Right ventricle myocardium inferior (tissue), 1 donor: Measurements from ENCODE around the gene ANKS1B. TPM values are rescaled to one million over a fixed set of nuclear protein-coding genes. Genes with fewer than 3 reads are reported as not detected.
A peak's percentile ranks its signal among the peaks of the same experiment; 100 is the strongest.
"Not testable (repeated sequence)": the region's sequence is repeated elsewhere in the genome, so short reads cannot be mapped to it uniquely, and the experiment has no call there.

Source experiments
- ATAC-seq: fragments of 200-7000 bp; cut with Tn5 transposase; one replicate; pipeline ENCODE4 v1.9.1; 2020; ENCODE audit warnings: mild to moderate bottlenecking, moderate library complexity
- DNase-seq: peaks from one replicate; pipeline ENCODE4 v3.0.0; 2021; ENCODE audit errors: missing footprints
- intact Hi-C: fragments of 100-400 bp; cut with DNase I; formaldehyde crosslinking; loops from one replicate; pipeline ENCODE4 v1.11.0; 2022
- total RNA-seq: library from RNA; stranded (reverse); fragmentation: NEBNext Ultra II Directional; extraction: Animal tissue kit (Norgen Biotek cat#: 25700); gene quantifications from one replicate; pipeline ENCODE4 v1.2.1, GENCODE V29; 2021
- donor health status: DM: no; HTN: yes; CAD: no; lungs with severe emphysema.

Gene ANKS1B
- total RNA-seq, 1 donor from 2014 or later: 2.3 TPM

DNA sequence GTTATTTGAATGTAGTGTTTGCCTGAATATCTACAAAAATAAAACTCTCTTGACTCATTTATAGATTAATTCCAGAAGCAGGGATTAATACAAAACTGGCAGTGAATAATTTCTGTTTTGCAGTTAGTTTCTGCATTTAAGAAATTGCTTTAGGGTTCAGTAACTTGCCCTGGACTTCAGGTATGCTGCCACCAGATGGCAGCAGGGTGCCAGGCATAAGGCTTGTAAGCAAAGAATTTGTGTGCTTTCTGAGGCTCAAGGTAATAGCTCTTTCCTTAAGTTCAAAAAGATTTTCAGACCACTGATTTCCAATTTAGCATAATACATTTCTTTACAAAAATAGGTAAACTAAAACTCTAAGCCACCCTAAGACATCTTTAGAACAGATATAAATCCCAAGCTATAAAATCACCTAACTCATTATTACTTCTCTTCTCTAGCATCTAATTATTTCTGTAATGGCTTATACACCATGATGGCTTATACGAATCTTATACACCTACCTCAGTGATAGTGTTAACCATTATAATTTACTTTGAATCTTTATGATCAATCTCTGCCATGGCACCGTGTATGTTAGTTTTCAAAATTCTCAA lies 941.3 kb downstream of the ANKS1B start:
- peak; percentile 74 for DNase-seq
- no peak for ATAC-seq
- intact Hi-C loops: loop anchor here (10.0 kb wide), 1 partner anchor 721 kb away; no protein-coding TSS in a partner anchor

DNA sequence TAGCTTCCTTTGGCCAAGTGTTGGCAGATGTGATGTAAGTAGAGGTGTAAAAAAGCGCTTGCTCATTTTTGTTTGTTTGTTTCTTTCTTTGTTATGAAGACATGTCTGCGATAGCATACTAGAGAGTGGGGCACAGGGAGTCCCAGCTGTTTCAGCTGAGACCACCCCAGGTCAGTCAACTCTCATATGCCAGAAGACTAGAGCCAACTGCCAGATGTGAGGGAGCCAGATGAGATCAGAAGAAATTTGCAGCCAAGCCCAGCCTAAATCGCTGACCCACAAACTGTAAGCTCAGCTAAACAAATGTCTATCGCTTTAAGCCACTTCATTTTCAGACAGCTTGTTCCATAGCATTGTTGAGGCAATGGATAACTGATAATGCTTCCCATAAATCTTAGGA lies 942.5 kb downstream of the ANKS1B start:
- ATAC-seq: no peak
- intact Hi-C loops: loop anchor here (10.0 kb wide), 1 partner anchor 723 kb away; no protein-coding TSS in a partner anchor
- no peak for DNase-seq

DNA sequence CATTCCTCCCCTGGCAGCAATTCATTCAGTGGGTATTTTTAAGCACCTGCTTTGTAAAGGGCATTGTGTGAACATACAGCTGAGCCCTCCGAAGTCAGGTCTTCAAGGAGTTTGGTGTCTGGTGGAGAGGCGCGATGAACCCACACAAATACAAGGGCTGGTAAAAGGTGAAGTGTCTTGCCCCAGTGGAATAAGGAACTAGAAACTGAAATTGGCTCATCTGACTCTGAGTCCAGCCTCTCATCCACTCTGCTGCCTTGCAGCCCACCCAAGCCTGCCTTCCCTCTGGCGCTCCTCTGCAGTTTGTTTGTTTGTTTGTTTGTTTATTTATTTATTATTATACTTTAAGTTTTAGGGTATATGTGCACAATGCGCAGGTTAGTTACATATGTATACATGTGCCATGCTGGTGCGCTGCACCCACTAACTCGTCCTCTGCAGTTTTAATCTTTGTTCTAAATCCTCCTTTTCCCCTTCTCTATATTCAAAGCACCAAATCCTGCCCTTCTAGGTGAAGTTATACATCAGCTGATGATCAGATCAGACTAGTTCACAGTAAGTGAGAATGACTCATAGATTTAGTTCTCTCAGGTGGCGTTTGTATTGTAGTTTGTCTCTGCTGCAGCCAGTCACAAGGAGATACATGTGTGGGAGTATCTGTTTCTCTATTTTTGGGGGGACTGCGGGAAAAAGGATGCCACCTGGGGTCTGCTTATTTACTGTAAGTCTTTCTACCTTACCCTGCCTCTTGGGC lies 945.2 kb downstream of the ANKS1B start:
- intact Hi-C loops: loop anchor here (10.0 kb wide), 1 partner anchor 725 kb away; no protein-coding TSS in a partner anchor
- DNase-seq: no peak
- no peak for ATAC-seq

DNA sequence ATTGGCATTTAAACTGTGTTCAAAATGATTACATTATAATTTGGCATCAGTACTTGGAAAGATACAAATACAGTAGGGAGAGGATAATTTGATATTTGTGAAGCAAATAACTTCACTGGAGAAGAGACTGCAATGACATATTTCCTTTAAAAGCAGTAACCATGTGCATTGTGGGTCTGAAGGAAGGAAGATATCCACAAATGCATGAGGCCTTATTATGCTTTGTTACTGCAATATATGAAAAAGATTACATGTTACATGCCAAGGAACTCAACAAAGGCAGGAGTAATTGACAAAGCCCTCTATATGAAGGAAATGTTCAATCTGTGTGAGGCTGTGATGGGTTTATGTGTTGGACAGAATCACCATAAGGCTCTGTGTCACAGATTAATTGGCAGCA lies 948.2 kb downstream of the ANKS1B start:
- no peak for DNase-seq
- ATAC-seq: no peak
- intact Hi-C loops: no loop called here

DNA sequence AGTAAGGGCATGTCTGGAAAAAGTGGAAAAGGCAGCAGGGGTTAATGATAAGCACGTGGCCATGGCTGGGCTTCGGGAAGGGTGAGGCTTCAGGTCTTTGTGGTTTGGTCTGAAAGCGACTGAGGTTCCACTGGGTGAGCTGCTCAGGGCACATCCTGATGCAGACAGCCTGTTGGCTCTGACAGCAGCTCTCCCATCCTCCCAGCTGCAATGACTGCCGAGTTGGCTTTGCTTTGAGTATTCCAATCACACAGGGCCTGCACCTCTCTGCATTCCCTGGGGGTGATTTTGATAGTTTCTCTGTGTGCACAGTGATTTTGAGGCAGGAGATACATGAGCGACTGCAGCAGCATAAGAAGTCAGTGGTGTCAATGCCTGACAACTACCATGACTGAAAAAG lies 948.9 kb downstream of the ANKS1B start:
- ATAC-seq: no peak
- intact Hi-C loops: no loop called here

DNA sequence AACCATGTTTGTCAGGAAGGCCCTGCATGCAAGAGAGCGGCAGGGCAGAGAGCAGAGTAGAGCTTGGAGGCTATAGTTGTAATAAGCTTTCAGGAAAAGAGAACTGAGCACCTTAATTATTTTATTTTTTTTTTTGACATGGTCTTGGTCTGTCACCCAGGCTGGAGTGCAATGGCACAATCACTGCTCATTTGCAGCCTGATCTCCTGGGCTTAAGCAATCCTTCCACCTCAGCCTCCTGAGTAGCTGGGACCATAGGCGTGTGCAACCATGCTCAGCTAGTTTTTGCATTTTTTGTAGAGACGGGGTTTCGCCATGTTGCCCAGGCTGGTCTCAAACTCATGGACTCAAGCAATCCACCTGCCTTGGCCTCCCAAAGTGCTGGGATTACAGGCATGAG lies 950.5 kb downstream of the ANKS1B start:
- DNase-seq, intact Hi-C loops: not testable (repeated sequence)

More for the DNA sequence above, 948.9 kb downstream of the ANKS1B start:
- no peak for DNase-seq

DNA sequence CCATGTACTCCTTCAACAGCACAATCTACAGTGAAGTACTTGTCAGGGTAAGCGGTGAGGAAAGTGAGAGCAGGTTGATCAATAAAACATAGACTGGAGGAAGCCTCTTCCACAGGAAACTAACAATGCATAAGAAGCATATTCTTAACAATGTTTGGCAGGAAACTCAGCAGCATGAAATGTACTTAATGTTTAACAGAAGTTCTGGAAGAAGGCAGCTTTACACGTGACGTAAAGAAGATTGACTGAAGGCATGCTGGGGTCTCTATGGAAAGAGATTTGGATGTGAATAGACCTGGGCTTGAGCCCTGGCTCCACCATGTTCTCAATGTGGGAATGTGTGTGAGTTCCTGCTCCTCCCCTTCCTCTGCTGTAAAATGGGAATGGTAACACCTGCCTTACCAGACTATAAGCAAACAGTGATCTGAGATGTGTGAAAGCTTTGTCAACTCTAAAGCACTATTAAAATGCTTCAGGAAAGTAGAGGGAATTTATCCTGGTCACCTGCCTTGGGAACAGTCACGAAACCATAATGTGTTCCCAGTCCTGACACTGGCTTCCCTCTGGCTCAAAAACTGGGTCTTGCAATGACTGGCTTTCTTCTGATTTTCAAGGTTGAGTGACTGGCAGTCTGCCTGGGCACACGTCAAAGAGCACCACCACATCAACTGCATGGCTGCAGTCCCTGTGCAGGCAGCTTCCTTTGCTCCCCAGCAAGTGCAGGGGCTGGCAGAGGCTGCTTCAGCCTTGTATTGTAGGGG lies 955.0 kb downstream of the ANKS1B start:
- intact Hi-C loops: no loop called here
- no peak for DNase-seq
- ATAC-seq: no peak

More for the DNA sequence above, 950.5 kb downstream of the ANKS1B start:
- ATAC-seq: not testable (repeated sequence)

DNA sequence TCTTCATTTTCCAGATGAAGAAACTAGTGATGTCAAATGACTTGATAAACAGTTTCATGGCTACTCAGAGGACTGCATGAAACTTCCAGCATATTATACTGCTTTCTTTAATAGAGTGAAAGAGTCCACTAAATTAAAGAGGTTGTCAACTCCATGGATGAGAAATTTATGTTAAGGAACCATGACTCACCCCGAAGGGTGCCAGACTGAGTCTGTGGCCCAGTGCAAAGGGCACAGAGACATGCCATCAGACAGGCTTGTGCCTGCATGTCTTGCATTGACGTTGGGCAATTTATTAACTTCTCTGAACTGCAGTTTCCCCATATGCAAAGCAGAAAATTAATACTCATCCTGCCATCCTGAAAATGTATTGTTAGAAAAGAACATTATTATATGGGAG lies 957.3 kb downstream of the ANKS1B start:
- DNase-seq (no peak), ATAC-seq (no peak)
- intact Hi-C loops: no loop called here

DNA sequence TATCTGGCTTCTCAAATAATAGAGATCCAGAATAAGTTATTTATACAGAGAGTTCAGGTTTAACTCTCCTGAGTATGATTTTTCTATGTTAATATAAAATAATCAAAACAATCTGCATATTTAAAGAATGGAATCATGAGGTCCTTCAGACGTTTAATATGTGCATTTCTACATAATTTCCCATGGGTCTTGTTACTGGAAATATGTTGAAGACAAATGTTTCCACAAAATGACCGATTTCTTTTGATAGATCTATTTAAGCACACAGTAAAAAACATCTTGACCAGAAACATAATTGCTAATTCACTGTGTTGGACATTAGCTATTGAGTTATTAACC lies 957.7 kb downstream of the ANKS1B start:
- DNase-seq (no peak), ATAC-seq (no peak)
- intact Hi-C loops: no loop called here

DNA sequence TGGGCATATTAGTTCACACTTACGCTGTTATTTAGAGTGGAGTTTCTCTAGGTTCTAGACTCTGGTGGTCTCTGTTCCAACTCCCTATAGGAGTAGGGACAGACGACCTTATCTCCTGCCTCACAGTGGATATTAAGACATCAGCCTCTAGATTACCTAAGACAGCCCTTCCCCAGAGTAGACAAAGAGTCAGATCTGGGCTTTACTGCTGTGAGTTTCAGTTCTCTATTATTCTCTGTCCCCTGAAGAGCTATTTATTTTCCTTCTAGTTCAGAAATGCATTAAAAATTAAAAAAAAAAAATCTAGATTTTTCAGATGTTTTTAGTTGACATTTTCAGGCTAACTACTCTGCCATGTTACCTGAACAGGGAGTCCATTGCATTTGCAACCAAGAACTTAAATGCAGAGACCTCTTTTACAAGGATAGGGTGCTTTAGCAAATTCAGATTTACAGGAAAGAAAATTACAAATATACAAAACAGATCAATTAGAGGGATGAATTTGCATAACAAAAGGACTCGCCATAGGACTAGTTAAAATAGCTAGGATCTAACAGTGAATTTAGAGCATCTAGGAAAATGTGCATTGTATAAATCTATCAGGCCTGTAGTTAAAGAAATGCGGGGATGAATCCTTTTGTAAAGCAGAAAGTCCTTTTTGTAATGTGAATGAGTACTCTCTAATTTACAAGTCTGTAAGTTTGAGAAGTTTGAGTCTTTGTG lies 958.2 kb downstream of the ANKS1B start:
- intact Hi-C loops: no loop called here
- ATAC-seq: no peak

DNA sequence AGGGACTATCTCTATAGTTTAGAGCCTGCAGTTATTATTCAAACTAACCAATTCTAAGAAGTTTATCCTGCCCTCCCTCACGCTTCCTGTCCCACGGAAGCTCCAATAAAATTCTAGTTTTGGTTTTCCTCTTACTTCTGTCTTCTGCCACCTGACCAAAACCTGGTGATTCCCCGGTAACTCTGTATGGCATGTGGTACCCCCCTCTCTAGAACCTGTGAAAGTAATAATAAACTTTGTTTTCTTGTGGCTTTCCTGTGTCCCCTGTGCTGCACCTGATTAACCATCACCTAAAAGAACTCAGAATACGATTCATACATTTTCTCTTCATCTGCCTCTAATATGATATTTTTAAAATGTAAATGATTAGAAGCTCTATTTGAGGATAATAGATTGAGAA lies 959.9 kb downstream of the ANKS1B start:
- intact Hi-C loops: no loop called here
- DNase-seq (no peak), ATAC-seq (no peak)

More for the DNA sequence above, 958.2 kb downstream of the ANKS1B start:
- DNase-seq: no peak

DNA sequence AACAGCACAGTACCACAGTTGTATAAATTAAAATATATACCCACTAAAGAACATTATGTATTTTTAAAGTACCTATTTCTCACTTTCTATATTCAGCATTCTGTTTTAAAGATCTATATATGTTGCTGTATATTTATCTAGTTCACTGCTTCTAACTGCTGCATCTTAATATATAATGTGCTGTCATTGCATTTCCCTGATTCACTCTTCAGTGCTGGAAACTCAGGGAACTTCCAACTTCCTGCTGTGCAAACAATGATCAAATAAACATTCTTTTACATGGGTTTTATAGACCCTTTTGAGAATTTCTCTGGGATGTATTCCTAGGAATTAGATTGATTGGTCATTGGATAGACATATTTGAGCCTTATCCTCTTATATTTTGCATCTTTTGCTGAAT lies 960.5 kb downstream of the ANKS1B start:
- ATAC-seq (no peak), DNase-seq (no peak)
- intact Hi-C loops: no loop called here

DNA sequence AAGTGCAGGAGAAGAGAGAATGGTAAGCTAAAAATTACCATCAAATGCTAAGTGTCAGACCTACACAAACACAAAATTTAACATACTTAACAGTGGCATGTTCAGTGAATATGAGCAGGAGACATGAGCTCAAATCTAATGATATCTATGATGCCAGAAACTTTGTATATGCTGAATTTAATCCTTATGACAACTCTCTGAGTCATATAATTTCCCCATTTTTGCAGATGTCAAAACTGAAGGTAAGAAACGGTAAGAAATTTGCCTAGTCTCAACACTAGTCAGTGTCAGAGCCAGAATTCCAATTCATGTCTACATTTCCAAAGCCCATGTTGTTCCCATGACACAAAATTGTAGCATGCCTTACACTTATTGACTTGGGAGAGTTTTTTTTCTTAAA lies 963.9 kb downstream of the ANKS1B start:
- ATAC-seq: no peak
- intact Hi-C loops: no loop called here

DNA sequence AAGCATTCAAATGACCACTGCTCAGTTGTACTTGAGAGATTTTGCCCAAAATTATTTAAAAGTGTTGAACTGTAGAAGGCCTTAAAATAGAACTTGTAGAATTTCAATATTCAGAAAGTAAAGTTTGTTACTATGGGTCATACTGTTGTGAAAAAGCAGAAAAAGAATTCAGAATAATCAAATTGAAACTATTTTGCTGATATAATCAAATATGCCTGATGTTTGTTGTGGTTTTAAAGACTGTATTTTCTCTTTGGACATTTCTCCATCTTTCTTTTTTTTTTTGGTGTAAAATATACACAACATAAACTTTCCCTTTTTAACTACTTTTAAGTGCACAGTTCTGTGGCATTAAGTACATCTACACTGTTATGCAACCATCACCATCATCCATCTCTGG lies 964.9 kb downstream of the ANKS1B start:
- ATAC-seq: no peak
- DNase-seq: no peak
- intact Hi-C loops: no loop called here

More for the DNA sequence above, 963.9 kb downstream of the ANKS1B start:
- DNase-seq: no peak

DNA sequence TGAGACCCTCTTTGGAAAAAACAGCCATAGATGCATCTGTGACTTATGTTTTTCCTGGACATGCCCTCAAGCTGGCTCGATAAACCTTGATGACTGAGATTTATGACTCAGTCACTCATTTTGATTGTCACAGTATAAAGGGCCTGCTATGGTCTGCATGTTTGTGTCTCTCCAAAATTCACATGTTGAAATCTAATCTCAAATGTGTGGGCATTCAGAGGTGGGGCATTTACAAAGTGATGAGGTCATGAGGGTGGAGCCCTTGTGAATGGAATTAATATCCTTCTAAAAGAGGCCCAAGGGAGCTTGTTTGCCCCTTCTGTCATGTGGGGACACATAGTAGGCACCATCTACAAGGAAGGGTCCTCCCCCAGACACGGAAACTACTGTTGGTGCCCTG lies 966.8 kb downstream of the ANKS1B start:
- intact Hi-C loops: no loop called here
- DNase-seq (no peak), ATAC-seq (no peak)

DNA sequence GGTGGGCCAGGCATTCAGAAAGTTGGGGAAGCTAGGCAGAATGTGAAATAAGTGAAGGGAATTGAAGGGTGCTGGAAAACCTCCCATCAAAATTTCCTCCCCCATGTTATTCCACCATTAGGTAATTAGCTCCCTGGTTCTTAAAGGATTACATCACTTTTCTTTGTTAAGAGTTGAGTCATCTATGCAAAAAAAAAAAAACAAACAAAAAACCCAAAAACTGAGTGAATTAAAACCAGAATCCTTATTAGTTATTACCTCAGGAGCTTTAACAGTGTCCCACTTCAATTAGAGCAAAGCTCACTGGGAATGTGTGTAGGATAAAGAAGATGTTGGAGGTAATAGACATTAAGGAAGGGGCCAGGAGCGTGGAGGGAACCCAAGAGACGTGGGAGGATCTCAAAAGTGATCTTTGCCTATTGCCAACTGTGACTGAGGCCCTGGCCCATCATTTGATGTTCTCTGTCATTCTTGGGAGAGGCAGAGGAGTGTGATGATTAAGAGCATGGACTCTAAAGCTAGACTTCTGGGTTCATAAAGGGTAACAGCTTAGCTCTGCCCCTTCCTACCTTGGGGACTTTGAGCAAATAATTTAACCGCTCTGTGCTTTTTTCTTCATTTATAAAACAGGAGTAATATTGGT lies 975.0 kb downstream of the ANKS1B start:
- ATAC-seq (no peak), DNase-seq (no peak)
- intact Hi-C loops: no loop called here

DNA sequence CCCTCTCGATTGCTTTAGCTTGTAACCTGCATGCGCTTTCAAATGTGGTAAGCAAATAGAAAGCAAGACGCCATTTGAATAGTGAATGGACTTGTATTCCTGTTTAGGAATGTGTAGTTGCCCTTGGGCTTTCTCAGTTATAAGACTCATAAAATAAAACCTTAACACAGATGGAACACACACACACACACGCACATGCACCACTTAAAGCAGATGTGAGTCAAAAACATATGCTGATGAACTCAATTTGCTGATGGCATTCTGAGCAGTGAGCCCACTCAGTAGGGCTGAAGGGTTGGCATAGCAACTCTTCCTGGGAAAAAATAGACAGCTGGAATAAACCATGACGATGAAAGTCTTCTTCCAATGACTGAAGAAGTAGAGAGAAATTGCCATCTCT lies 979.1 kb downstream of the ANKS1B start:
- intact Hi-C loops: no loop called here
- no peak for DNase-seq
- no peak for ATAC-seq

DNA sequence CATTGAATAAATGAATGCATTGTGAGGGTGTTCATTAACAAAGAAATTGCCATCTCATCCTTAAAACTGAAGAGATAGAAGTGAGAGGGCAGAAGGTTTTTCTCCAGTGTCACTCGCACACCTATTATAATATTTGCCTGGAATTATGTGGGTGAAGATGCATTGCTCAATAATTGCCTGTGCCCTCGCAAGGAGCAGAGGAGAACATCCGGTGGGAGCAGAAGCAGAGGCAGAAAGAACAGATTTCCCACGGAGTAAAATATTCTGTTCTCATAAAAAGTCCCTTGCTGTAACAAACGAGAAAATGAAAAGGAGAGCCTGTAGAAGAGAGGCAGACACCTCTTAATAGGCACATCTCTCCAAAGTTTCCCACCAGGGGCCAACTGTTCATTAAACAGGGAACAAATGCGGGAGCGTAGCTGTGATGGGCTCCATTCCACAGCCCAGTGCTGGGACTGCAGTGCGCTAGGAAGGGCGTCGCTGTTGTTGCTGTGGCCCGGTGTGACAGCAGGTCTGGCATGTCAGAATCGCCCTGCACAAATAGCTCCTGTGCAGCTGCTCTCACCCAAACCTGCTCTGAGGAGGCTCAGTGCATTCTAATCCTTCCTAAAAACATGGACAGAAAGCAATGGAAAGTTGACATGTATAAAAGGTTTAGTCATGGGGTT lies 979.8 kb downstream of the ANKS1B start:
- no peak for ATAC-seq
- DNase-seq: no peak
- intact Hi-C loops: no loop called here
